GM23338 (cell line): ENCODE measurements around the gene PROX1. TPM values are rescaled to one million over a fixed set of nuclear protein-coding genes. Genes with fewer than 3 reads are reported as not detected.

Experiments
- ATAC-seq: fragments of 200-7000 bp; cut with Tn5 transposase; 3 replicates; pipeline ENCODE4 v1.9.1; 2020
- DNase-seq: peaks from one replicate; pipeline ENCODE4 v3.0.0-alpha.2; 2015; ENCODE audit warnings: low spot score
- H2AFZ ChIP-seq: fragments of 200-600 bp; sonication (generic); 2 replicates; pipeline ENCODE4 v1.8.0; 2016; ENCODE audit warnings: antibody characterized with exemption, mild to moderate bottlenecking, moderate library complexity
- H3F3A ChIP-seq: fragments of 200-600 bp; sonication (generic); replicated peaks from 2 replicates; pipeline ENCODE4 v1.8.0; 2017; ENCODE audit warnings: antibody characterized with exemption, mixed run types, low read depth
- H3K27ac ChIP-seq: fragments of 200-600 bp; sonication (generic); 2 replicates; pipeline ENCODE4 v1.6.1; 2016; ENCODE audit warnings: low read depth
- H3K27me3 ChIP-seq: fragments of 200-600 bp; sonication (generic); 2 replicates; pipeline ENCODE4 v1.8.0; 2016; ENCODE audit warnings: mild to moderate bottlenecking, mixed run types, moderate library complexity; ENCODE audit not compliant: insufficient read depth
- H3K36me3 ChIP-seq: fragments of 200-600 bp; sonication (generic); 2 replicates; pipeline ENCODE4 v1.8.0; 2016; ENCODE audit warnings: mild to moderate bottlenecking; ENCODE audit not compliant: insufficient read depth
- H3K4me1 ChIP-seq: fragments of 200-600 bp; sonication (generic); 2 replicates; pipeline ENCODE4 v1.8.0; 2016; ENCODE audit warnings: mild to moderate bottlenecking, moderate library complexity; ENCODE audit not compliant: insufficient read depth
- H3K4me2 ChIP-seq: fragments of 200-600 bp; sonication (generic); 2 replicates; pipeline ENCODE4 v1.7.1; 2017; ENCODE audit warnings: mixed run types
- H3K4me3 ChIP-seq: fragments of 200-600 bp; sonication (generic); 2 replicates; pipeline ENCODE4 v1.6.1; 2016; ENCODE audit warnings: mixed run types
- H3K79me2 ChIP-seq: fragments of 200-600 bp; sonication (generic); replicated peaks from 2 replicates; pipeline ENCODE4 v1.8.0; 2017; ENCODE audit warnings: mild to moderate bottlenecking; ENCODE audit not compliant: insufficient read depth
- H3K9me2 ChIP-seq: fragments of 200-600 bp; sonication (generic); 2 replicates; pipeline ENCODE4 v1.8.0; 2017; ENCODE audit not compliant: insufficient read depth
- H4K20me1 ChIP-seq: fragments of 200-600 bp; sonication (generic); replicated peaks from 2 replicates; pipeline ENCODE4 v1.8.0; 2017; ENCODE audit warnings: mild to moderate bottlenecking; ENCODE audit not compliant: insufficient read depth
- H3K27ac Mint-ChIP-seq: 2 replicates; pipeline ENCODE4 v1.8.0; 2020; ENCODE audit warnings: inconsistent platforms, mild to moderate bottlenecking, moderate library complexity, mixed read lengths
- H3K27me3 Mint-ChIP-seq: 3 replicates; pipeline ENCODE4 v1.8.0; 2022; ENCODE audit warnings: low read depth, mild to moderate bottlenecking, moderate library complexity, mixed read lengths, inconsistent platforms; ENCODE audit not compliant: insufficient read depth, poor library complexity
- H3K36me3 Mint-ChIP-seq: 3 replicates; pipeline ENCODE4 v1.8.0; 2021; ENCODE audit warnings: low read depth, mild to moderate bottlenecking, inconsistent platforms, moderate library complexity, mixed read lengths
- H3K4me1 Mint-ChIP-seq: 3 replicates; pipeline ENCODE4 v1.8.0; 2020; ENCODE audit warnings: mild to moderate bottlenecking, inconsistent platforms, mixed read lengths
- H3K4me3 Mint-ChIP-seq: 3 replicates; pipeline ENCODE4 v1.8.0; 2021; ENCODE audit warnings: moderate library complexity, mild to moderate bottlenecking, inconsistent platforms, mixed read lengths
- H3K9me3 Mint-ChIP-seq: 3 replicates; pipeline ENCODE4 v1.8.0; 2020; ENCODE audit warnings: moderate library complexity, mild to moderate bottlenecking, inconsistent platforms, mixed read lengths
- CREB1 ChIP-seq: fragments of 250-450 bp; sonication (Bioruptor Pico); IDR thresholded peaks from 2 replicates; pipeline ENCODE4 v1.5.0; 2020; ENCODE audit warnings: low read depth, mild to moderate bottlenecking, moderate library complexity
- EZH2 ChIP-seq: fragments of 200-600 bp; sonication (generic); IDR thresholded peaks from one replicate; pipeline ENCODE4 v1.8.0; 2017; ENCODE audit warnings: antibody characterized with exemption, mild to moderate bottlenecking, low read depth; ENCODE audit not compliant: unreplicated experiment
- EZH2phosphoT487 ChIP-seq: fragments of 200-600 bp; sonication (generic); IDR thresholded peaks from one replicate; pipeline ENCODE4 v1.8.1; 2018; ENCODE audit warnings: antibody characterized with exemption; ENCODE audit not compliant: unreplicated experiment
- NANOG ChIP-seq: IDR thresholded peaks from 2 replicates; pipeline ENCODE4 v1.6.1; 2016; ENCODE audit warnings: antibody characterized with exemption, borderline replicate concordance
- POLR2AphosphoS5 ChIP-seq: IDR thresholded peaks from 2 replicates; pipeline ENCODE4 v1.6.1; 2016; ENCODE audit warnings: antibody characterized with exemption, low read depth
- STAT1 ChIP-seq: IDR thresholded peaks from one replicate; pipeline ENCODE4 v1.6.1; 2016; ENCODE audit warnings: antibody characterized with exemption; ENCODE audit not compliant: unreplicated experiment
- ZNF331 ChIP-seq: fragments of 250-450 bp; sonication (Bioruptor Pico); IDR thresholded peaks from 2 replicates; pipeline ENCODE4 v1.5.0; 2020; ENCODE audit warnings: low read depth, mild to moderate bottlenecking, moderate library complexity
- ZNF462 ChIP-seq: fragments of 250-450 bp; sonication (Bioruptor Pico); IDR thresholded peaks from 2 replicates; pipeline ENCODE4 v1.5.0; 2020; ENCODE audit warnings: mild to moderate bottlenecking, moderate library complexity
- polyA plus RNA-seq: library from polyadenylated mRNA; unstranded; fragments of >200 nt; fragmentation: Nextera tagmentation; extraction: Ambion mirVana; gene quantifications from 2 replicates; pipeline ENCODE4 v1.2.1, GENCODE V29; 2016
- total RNA-seq: library from RNA; depleted of rRNA; stranded (reverse); fragments of >200 nt; shearing (Covaris generic); gene quantifications from 2 replicates; pipeline ENCODE4 v1.2.3, GENCODE V29; 2014
- TF ChIP-seq, protein P1 (sequence below): IDR thresholded peaks from 2 replicates; pipeline ENCODE4 v1.6.1; 2016; ENCODE audit warnings: antibody characterized with exemption
- TF ChIP-seq, protein P2 (sequence below): IDR thresholded peaks from one replicate; pipeline ENCODE4 v1.6.1; 2018; ENCODE audit warnings: antibody characterized with exemption; ENCODE audit not compliant: unreplicated experiment

PROX1 gene
- total and polyA plus RNA-seq, 2 experiments from 2014 or later: 0.49 to 0.66 TPM

GRCh38 chr1:214037468-214037867 lies 49.7 kb downstream of the PROX1 start (continued):
- TF ChIP-seq, protein P1, sequence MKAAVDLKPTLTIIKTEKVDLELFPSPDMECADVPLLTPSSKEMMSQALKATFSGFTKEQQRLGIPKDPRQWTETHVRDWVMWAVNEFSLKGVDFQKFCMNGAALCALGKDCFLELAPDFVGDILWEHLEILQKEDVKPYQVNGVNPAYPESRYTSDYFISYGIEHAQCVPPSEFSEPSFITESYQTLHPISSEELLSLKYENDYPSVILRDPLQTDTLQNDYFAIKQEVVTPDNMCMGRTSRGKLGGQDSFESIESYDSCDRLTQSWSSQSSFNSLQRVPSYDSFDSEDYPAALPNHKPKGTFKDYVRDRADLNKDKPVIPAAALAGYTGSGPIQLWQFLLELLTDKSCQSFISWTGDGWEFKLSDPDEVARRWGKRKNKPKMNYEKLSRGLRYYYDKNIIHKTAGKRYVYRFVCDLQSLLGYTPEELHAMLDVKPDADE: no peak
- TF ChIP-seq ZNF331 (CRISPR knock-in tag) (no peak), EZH2 (no peak), STAT1 (no peak), POLR2AphosphoS5 (no peak), NANOG (no peak), ZNF462 (CRISPR knock-in tag) (no peak), EZH2phosphoT487 (no peak)

DNA sequence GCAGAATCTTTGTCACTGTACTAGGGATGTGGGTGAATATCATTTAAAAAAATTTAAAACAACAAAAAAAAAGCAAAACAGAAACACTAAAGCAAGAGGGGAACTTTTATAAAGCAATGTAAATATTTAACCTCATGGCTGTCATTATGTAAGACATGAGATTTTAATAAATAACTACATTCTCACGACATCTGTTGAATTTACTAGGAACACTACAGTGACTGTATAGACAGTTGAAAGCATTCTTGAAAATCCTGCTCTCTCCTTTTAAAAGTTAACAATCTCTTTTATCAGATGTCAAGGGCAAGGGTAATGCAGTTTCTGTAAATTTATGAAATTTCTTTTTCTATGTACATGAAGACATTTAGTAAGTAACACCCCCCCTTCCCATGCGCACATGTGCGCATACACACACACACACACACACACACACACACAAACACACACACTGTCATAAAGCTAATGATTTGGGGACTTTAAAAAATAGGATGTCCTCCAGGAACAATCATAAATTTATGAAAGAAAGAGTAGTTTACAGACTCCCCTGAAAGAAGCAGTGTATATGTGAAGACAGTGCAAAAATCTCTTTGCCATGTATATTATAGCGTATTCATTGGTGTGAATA lies 51.7 kb downstream of the PROX1 start:
- no peaks in the 10 kb centered on the region for H3K9me3 Mint-ChIP-seq
- DNase-seq (no peak), ATAC-seq (no peak)
- no peak overlapping the region for H3K4me3 Mint-ChIP-seq
- Histone ChIP-seq H3K4me3 (no peak overlapping the region), H3K36me3 (no peaks in the 10 kb centered on the region), H3K27ac (no peak overlapping the region), H3F3A (no peaks in the 10 kb centered on the region), H3K4me1 (no peaks in the 10 kb centered on the region), H2AFZ (no peak overlapping the region), H3K79me2 (no peaks in the 10 kb centered on the region), H3K27me3 (no peaks in the 10 kb centered on the region), H3K9me2 (no peaks in the 10 kb centered on the region), H3K4me2 (no peak overlapping the region), H4K20me1 (no peaks in the 10 kb centered on the region)
- no peaks in the 10 kb centered on the region for H3K36me3 Mint-ChIP-seq
- no peaks in the 10 kb centered on the region for H3K27me3 Mint-ChIP-seq
- no peak overlapping the region for H3K27ac Mint-ChIP-seq
- peaks cover 4% of the 10 kb centered on the region for H3K4me1 Mint-ChIP-seq
- no peak for TF ChIP-seq EZH2
- TF ChIP-seq, protein P2, sequence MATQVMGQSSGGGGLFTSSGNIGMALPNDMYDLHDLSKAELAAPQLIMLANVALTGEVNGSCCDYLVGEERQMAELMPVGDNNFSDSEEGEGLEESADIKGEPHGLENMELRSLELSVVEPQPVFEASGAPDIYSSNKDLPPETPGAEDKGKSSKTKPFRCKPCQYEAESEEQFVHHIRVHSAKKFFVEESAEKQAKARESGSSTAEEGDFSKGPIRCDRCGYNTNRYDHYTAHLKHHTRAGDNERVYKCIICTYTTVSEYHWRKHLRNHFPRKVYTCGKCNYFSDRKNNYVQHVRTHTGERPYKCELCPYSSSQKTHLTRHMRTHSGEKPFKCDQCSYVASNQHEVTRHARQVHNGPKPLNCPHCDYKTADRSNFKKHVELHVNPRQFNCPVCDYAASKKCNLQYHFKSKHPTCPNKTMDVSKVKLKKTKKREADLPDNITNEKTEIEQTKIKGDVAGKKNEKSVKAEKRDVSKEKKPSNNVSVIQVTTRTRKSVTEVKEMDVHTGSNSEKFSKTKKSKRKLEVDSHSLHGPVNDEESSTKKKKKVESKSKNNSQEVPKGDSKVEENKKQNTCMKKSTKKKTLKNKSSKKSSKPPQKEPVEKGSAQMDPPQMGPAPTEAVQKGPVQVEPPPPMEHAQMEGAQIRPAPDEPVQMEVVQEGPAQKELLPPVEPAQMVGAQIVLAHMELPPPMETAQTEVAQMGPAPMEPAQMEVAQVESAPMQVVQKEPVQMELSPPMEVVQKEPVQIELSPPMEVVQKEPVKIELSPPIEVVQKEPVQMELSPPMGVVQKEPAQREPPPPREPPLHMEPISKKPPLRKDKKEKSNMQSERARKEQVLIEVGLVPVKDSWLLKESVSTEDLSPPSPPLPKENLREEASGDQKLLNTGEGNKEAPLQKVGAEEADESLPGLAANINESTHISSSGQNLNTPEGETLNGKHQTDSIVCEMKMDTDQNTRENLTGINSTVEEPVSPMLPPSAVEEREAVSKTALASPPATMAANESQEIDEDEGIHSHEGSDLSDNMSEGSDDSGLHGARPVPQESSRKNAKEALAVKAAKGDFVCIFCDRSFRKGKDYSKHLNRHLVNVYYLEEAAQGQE: no peak
- no peak for TF ChIP-seq CREB1 (CRISPR knock-in tag)
- TF ChIP-seq EZH2phosphoT487: no peak
